KMS-11 (cell line): ENCODE measurements around the gene RBM20.

Experiments used
- H2AFZ ChIP-seq: fragments of 200-600 bp; sonication (generic); 2 replicates; pipeline ENCODE4 v1.6.1; 2016; ENCODE audit warnings: antibody characterized with exemption, mixed run types, low read depth
- H3K27ac ChIP-seq: fragments of 200-600 bp; sonication (generic); 2 replicates; pipeline ENCODE4 v1.6.1; 2016; ENCODE audit warnings: mild to moderate bottlenecking, mixed run types
- H3K27me3 ChIP-seq: fragments of 200-600 bp; sonication (generic); 2 replicates; pipeline ENCODE4 v1.6.1; 2017; ENCODE audit warnings: mild to moderate bottlenecking, low read depth, mixed run types, moderate library complexity; ENCODE audit not compliant: insufficient read depth
- H3K36me3 ChIP-seq: fragments of 200-600 bp; sonication (generic); 2 replicates; pipeline ENCODE4 v1.6.1; 2017; ENCODE audit warnings: mild to moderate bottlenecking, mixed run types; ENCODE audit not compliant: insufficient read depth
- H3K4me1 ChIP-seq: fragments of 200-600 bp; sonication (generic); 2 replicates; pipeline ENCODE4 v1.6.1; 2016; ENCODE audit warnings: mild to moderate bottlenecking, low read depth, mixed run types; ENCODE audit not compliant: poor library complexity, severe bottlenecking
- H3K4me2 ChIP-seq: fragments of 200-600 bp; sonication (generic); 2 replicates; pipeline ENCODE4 v1.7.0; 2016; ENCODE audit warnings: mild to moderate bottlenecking, mixed run types
- H3K4me3 ChIP-seq: fragments of 200-600 bp; sonication (generic); IDR thresholded peaks from 2 replicates; pipeline ENCODE4 v1.6.1; 2017; ENCODE audit warnings: low read depth, low read length, mixed read lengths; ENCODE audit not compliant: insufficient read depth
- H3K79me2 ChIP-seq: fragments of 200-600 bp; sonication (generic); 2 replicates; pipeline ENCODE4 v1.6.1; 2016; ENCODE audit warnings: low read depth, mixed run types; ENCODE audit not compliant: insufficient read depth
- H3K9ac ChIP-seq: fragments of 200-600 bp; sonication (generic); 2 replicates; pipeline ENCODE4 v1.6.1; 2016; ENCODE audit warnings: mild to moderate bottlenecking, mixed run types
- H4K20me1 ChIP-seq: fragments of 200-600 bp; sonication (generic); 2 replicates; pipeline ENCODE4 v1.6.1; 2016; ENCODE audit warnings: mild to moderate bottlenecking, mixed run types; ENCODE audit not compliant: insufficient read depth
- TF ChIP-seq, protein P1 (sequence below): fragments of 200-600 bp; sonication (generic); conservative IDR thresholded peaks from 2 replicates; pipeline ENCODE4 v1.6.1; 2017; ENCODE audit warnings: low read depth, mild to moderate bottlenecking, antibody characterized with exemption, low read length, moderate library complexity, mixed read lengths

Gene RBM20

DNA sequence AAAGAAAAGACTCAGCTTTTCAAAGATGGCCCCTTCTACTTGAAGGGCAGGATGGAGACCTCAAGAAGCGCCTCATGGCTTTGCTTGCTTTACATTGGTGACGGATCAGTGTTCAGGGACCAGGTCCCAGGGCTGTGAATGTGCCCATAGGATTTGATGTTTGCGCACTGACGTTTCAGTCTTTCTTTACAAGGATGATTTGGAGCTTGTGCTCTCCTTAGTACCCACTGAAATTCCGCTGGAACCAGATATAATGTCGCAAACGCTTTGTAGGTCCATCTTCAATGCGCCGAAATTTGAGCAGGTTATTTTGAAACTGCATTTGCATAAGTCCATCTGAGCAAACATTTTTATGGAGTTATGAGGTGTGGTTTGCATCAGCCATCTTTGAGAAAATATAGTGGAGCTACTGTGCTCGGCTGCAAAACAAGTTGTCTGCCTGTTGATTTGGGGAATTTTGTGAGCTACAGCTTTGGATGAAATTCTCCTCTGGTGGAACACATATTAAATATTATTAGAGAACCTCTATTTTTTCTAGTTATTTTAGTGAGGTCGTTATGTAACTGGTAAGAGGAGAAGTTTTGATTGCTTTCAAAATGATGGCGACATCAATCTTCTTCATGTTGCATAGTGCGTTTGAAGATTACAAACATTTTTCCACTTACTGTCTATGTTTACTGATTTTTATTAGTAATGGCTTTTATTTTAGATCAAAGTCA is 2.4 kb downstream of the RBM20 start:
- no peak overlapping the region for H3K4me3 ChIP-seq
- no peak overlapping the region for H3K9ac ChIP-seq
- no peaks in the 10 kb centered on the region for H4K20me1 ChIP-seq
- H3K27me3 ChIP-seq = no peaks in the 10 kb centered on the region
- TF ChIP-seq, protein P1, sequence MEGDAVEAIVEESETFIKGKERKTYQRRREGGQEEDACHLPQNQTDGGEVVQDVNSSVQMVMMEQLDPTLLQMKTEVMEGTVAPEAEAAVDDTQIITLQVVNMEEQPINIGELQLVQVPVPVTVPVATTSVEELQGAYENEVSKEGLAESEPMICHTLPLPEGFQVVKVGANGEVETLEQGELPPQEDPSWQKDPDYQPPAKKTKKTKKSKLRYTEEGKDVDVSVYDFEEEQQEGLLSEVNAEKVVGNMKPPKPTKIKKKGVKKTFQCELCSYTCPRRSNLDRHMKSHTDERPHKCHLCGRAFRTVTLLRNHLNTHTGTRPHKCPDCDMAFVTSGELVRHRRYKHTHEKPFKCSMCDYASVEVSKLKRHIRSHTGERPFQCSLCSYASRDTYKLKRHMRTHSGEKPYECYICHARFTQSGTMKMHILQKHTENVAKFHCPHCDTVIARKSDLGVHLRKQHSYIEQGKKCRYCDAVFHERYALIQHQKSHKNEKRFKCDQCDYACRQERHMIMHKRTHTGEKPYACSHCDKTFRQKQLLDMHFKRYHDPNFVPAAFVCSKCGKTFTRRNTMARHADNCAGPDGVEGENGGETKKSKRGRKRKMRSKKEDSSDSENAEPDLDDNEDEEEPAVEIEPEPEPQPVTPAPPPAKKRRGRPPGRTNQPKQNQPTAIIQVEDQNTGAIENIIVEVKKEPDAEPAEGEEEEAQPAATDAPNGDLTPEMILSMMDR = no peak
- H3K36me3 ChIP-seq = no peaks in the 10 kb centered on the region
- H3K4me1 ChIP-seq = no peaks in the 10 kb centered on the region
- H2AFZ ChIP-seq = no peak overlapping the region
- no peak overlapping the region for H3K27ac ChIP-seq
- no peaks in the 10 kb centered on the region for H3K79me2 ChIP-seq
- H3K4me2 ChIP-seq = no peak overlapping the region

DNA sequence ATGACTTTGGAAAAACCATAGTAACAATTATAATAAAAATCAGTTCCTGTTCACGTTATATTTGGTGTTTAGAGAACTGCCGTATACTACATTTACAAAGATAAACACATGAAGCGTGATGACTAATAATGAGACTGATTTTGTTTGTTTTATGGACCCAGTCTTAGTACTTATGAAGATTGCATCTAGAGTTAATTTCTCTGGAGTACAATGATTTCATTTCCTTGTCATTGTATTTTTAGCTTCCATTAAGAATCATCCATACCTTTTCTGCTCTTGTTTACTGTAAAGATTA is 2.9 kb downstream of the RBM20 start:
- H3K4me1 ChIP-seq = no peaks in the 10 kb centered on the region
- H2AFZ ChIP-seq = no peak overlapping the region
- H3K9ac ChIP-seq = no peak overlapping the region
- H3K27ac ChIP-seq = no peak overlapping the region
- no peak overlapping the region for H3K4me3 ChIP-seq
- no peak overlapping the region for H3K4me2 ChIP-seq
- H4K20me1 ChIP-seq = no peaks in the 10 kb centered on the region
- no peaks in the 10 kb centered on the region for H3K27me3 ChIP-seq
- TF ChIP-seq, protein P1 = no peak
- no peaks in the 10 kb centered on the region for H3K36me3 ChIP-seq
- no peaks in the 10 kb centered on the region for H3K79me2 ChIP-seq

DNA sequence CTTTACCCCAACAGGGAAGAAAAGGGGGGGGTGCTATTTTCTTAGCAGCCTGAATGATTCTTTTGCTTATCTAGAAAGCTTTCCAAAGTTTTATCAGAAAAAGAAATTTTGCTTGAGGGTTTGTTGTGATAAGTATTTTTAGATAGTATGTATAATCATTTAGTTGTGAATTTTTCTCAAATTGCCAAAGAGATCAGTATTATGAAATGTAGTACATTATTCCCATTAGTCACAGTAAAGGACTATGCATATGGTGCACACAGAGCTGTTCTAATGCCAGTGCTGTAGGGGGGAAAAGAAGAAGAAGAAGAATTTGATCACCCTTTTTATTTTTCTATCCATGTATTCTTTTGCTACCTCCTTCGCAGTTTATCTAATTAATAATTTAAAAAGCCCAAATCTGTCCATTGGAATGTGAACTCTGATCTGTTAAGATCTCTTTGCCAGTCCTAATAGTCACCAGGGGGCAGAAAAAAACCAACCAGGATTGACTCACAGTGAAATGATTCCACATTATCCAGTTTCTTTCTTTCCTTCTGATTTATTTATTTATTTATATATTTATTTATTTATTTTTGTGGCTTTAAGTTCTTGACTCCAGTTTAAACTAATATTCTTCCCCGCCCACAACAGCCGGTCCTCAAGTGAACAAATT is 4.7 kb downstream of the RBM20 start:
- H3K4me2 ChIP-seq = no peak overlapping the region
- no peaks in the 10 kb centered on the region for H4K20me1 ChIP-seq
- H3K4me1 ChIP-seq = no peaks in the 10 kb centered on the region
- H2AFZ ChIP-seq = no peak overlapping the region
- no peak overlapping the region for H3K4me3 ChIP-seq
- no peak overlapping the region for H3K27ac ChIP-seq
- no peaks in the 10 kb centered on the region for H3K27me3 ChIP-seq
- H3K79me2 ChIP-seq = no peaks in the 10 kb centered on the region
- no peak overlapping the region for H3K9ac ChIP-seq
- TF ChIP-seq, protein P1 = no peak
- H3K36me3 ChIP-seq = no peaks in the 10 kb centered on the region

DNA sequence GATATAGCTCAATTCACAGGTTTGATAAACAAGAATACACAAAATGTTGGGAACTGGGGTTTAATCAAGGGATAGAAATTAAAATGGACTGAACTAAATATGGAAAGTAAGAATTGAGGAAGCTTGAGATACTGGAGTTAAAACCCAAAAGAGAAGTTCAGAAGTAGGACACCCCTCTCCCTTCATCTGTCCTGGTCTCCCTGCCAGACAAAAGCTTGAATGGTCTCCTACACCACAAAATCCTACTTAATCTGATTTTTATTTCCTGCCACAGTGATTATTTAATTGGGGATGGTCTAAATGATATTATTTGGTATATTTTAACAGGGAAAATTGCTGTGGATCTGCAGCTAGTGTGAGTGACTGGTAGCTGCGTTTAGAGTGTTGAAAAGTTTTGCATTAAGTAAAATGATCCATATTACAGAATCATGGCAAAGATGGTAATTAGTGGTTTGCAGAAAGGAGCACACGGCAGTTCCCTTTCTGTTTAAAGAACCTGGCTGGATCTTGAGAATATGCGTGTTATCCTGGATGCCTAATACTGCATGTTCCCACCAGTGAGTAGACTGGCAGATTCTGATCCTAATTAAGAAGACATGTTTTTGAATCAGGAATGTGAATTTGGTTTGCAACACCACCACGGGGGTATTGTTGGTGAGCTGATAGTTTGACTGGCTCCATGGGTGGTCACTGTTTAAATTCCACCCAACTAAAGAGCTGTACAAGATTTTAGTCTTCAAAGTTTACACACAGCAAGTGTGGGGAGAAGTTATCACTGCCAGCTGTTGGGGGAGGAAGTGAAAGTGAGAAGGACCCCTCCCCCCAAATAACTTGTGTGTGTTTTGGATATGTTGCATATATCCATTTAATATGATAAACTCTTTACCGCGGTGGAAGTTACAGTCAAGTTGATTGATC is 5.5 kb downstream of the RBM20 start:
- Histone ChIP-seq H3K4me1 (no peaks in the 10 kb centered on the region), H3K27ac (no peak overlapping the region), H3K36me3 (no peaks in the 10 kb centered on the region), H3K4me3 (no peak overlapping the region), H3K9ac (no peak overlapping the region), H3K27me3 (no peaks in the 10 kb centered on the region), H4K20me1 (no peaks in the 10 kb centered on the region), H2AFZ (no peak overlapping the region), H3K4me2 (no peak overlapping the region), H3K79me2 (no peaks in the 10 kb centered on the region)
- TF ChIP-seq, protein P1 = no peak
